Smooth muscle cell (in vitro differentiated cells): ENCODE measurements around the gene CTDSPL. TPM values are rescaled to one million over a fixed set of nuclear protein-coding genes. Genes with fewer than 3 reads are reported as not detected.

Experiments
- DNase-seq: peaks from one replicate; lab custom pipeline; 2025; ENCODE audit not compliant: unreplicated experiment; lab: John Stamatoyannopoulos, UW
- H2AFZ ChIP-seq: fragments of 200-600 bp; sonication (generic); 2 replicates; pipeline ENCODE4 v1.6.0; 2016; ENCODE audit warnings: antibody characterized with exemption, low read depth, mild to moderate bottlenecking
- H3F3A ChIP-seq: fragments of 200-600 bp; sonication (generic); 2 replicates; pipeline ENCODE4 v1.6.0; 2017; ENCODE audit warnings: antibody characterized with exemption, low read depth
- H3K27ac ChIP-seq: fragments of 200-600 bp; sonication (generic); 2 replicates; pipeline ENCODE4 v1.5.1; 2016; ENCODE audit warnings: low read depth, mild to moderate bottlenecking
- H3K27me3 ChIP-seq: fragments of 200-600 bp; sonication (generic); 2 replicates; pipeline ENCODE4 v1.6.1; 2016; ENCODE audit warnings: low read depth, mild to moderate bottlenecking
- H3K36me3 ChIP-seq: fragments of 200-600 bp; sonication (generic); 2 replicates; pipeline ENCODE4 v1.5.1; 2016; ENCODE audit warnings: low read depth
- H3K4me1 ChIP-seq: fragments of 200-600 bp; sonication (generic); 2 replicates; pipeline ENCODE4 v1.5.1; 2016; ENCODE audit warnings: low read depth
- H3K4me2 ChIP-seq: fragments of 200-600 bp; sonication (generic); 2 replicates; pipeline ENCODE4 v1.6.0; 2016; ENCODE audit warnings: mild to moderate bottlenecking
- H3K4me3 ChIP-seq: fragments of 200-600 bp; sonication (generic); 2 replicates; pipeline ENCODE4 v1.5.1; 2016; ENCODE audit warnings: mild to moderate bottlenecking
- H3K79me2 ChIP-seq: fragments of 200-600 bp; sonication (generic); 2 replicates; pipeline ENCODE4 v1.6.0; 2016; ENCODE audit warnings: low read depth, mild to moderate bottlenecking
- H3K9ac ChIP-seq: fragments of 200-600 bp; sonication (generic); 2 replicates; pipeline ENCODE4 v1.6.0; 2016; ENCODE audit warnings: low read depth
- H3K9me3 ChIP-seq: fragments of 200-600 bp; sonication (generic); replicated peaks from 2 replicates; pipeline ENCODE4 v1.5.1; 2016; ENCODE audit warnings: low read depth
- H4K20me1 ChIP-seq: fragments of 200-600 bp; sonication (generic); 2 replicates; pipeline ENCODE4 v1.6.0; 2016; ENCODE audit warnings: low read depth
- WGBS: methylation state at CpG from one replicate; pipeline ENCODE4 v1.1.7; 2016; ENCODE audit warnings: low lambda C conversion rate; 5-methylcytosine and 5-hydroxymethylcytosine counted together
- polyA plus RNA-seq: library from polyadenylated mRNA; unstranded; fragments of >200 nt; fragmentation: Nextera tagmentation; extraction: Ambion mirVana; gene quantifications from 2 replicates; pipeline ENCODE4 v1.2.1, GENCODE V29; 2016
- total RNA-seq: library from RNA; depleted of rRNA; stranded (reverse); fragments of >200 nt; gene quantifications from 2 replicates; pipeline ENCODE4 v1.2.3, GENCODE V29; 2014
- TF ChIP-seq, protein P1 (sequence below): fragments of 200-600 bp; sonication (generic); IDR thresholded peaks from 2 replicates; pipeline ENCODE4 v1.5.1; 2017; ENCODE audit warnings: borderline replicate concordance, mild to moderate bottlenecking, antibody characterized with exemption; ENCODE audit not compliant: insufficient read depth, poor library complexity, severe bottlenecking

The CTDSPL gene
- total and polyA plus RNA-seq, 2 experiments from 2014 or later: 31.3 to 34.3 TPM

DNA sequence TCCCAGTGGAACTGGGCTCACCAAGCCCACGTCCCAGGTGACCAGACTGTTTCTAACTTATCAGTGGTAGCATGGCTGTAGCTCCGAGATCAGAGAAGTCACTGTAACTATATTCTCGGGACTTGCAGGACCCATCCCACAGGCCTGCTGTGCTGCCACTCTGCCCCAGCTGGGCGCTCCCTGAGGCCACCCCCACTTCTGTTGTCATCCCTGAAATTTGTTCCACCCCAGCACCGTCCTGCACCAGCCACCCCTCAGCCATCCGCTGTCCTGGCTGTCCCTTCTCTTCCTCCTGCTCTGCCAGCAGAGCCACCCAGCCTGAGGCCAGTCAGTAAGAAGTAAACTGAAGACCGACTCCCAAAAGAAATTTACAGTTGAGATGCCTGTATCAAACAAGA is 95.9 kb downstream of the CTDSPL start:
- Histone ChIP-seq H2AFZ (no peak overlapping the region), H4K20me1 (no peaks in the 10 kb centered on the region), H3K9me3 (no peaks in the 10 kb centered on the region), H3K4me3 (no peak overlapping the region), H3K9ac (no peak overlapping the region), H3K27ac (no peak overlapping the region), H3F3A (peaks cover 4% of the 10 kb centered on the region), H3K27me3 (no peaks in the 10 kb centered on the region), H3K79me2 (no peaks in the 10 kb centered on the region), H3K4me1 (peaks cover 23% of the 10 kb centered on the region), H3K36me3 (no peaks in the 10 kb centered on the region), H3K4me2 (no peak overlapping the region)
- TF ChIP-seq, protein P1, sequence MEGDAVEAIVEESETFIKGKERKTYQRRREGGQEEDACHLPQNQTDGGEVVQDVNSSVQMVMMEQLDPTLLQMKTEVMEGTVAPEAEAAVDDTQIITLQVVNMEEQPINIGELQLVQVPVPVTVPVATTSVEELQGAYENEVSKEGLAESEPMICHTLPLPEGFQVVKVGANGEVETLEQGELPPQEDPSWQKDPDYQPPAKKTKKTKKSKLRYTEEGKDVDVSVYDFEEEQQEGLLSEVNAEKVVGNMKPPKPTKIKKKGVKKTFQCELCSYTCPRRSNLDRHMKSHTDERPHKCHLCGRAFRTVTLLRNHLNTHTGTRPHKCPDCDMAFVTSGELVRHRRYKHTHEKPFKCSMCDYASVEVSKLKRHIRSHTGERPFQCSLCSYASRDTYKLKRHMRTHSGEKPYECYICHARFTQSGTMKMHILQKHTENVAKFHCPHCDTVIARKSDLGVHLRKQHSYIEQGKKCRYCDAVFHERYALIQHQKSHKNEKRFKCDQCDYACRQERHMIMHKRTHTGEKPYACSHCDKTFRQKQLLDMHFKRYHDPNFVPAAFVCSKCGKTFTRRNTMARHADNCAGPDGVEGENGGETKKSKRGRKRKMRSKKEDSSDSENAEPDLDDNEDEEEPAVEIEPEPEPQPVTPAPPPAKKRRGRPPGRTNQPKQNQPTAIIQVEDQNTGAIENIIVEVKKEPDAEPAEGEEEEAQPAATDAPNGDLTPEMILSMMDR: no peak
- no peak for DNase-seq
- 91% methylated on average over 7 of the region's 7 CpGs for WGBS

DNA sequence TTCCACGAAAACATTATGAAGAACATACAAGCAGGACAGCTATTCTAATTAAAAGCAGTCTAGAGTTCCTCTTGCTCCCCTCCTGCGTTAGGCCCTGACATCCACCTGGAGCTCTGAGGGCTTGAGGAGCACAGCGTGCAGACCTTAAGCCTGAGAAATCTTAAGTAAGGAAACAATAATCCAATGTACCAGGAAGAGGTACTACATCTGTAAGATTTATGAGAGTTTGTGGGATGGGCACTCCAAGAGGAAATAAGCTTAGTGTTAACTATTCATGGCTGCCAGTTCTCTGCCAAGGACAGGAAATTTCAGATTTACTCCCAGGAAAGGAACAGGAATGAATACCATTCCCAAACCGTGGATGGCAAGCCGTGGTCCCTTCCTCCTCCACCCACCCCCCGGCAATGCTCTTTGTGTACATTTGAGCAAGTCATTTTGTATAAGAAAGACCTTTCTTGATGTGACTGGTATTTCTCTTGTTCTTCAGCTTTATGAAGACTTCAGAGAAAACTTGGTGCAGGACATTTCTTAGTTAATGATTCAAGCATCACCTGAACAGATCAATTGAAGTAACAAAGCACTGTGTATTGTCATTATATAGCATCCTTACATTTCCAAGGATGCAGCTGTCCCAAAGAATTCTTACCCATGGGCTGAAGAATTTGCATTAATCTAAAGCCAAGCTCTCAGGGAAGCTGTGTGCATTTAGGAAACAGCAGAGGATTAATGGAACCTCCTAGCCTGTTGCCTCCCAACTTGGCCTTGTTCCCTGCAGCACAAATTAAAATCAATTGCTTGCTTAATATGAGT is 100.1 kb downstream of the CTDSPL start:
- Histone ChIP-seq H3F3A (peaks cover 12% of the 10 kb centered on the region), H2AFZ (no peak overlapping the region), H3K9ac (no peak overlapping the region), H4K20me1 (no peaks in the 10 kb centered on the region), H3K27ac (peak overlapping the region; percentile 88), H3K27me3 (no peaks in the 10 kb centered on the region), H3K4me3 (no peak overlapping the region), H3K36me3 (no peaks in the 10 kb centered on the region), H3K4me1 (peaks cover 26% of the 10 kb centered on the region), H3K79me2 (no peaks in the 10 kb centered on the region), H3K9me3 (no peaks in the 10 kb centered on the region), H3K4me2 (peak overlapping the region; percentile 74)
- no peak for DNase-seq
- 61% methylated on average over 6 of the region's 6 CpGs for WGBS
- TF ChIP-seq, protein P1: no peak

DNA sequence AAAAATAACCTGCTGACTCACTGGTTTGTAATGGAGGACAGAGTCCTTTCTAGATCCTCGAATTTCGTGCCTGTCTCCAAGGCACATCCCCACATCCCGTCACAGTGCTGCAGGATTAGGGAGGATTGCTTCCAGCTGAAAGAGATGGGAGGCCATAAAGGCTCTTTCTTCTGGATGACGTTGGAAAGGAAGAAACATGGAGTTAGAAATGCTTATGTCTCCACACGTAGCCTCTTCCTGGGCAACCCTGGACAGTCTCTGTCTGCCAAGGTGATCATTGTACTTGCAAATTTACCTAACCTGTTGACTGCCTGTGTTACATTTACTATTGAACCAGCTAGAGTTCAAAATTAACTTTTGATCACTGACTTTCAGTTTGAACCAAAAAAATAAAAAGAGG is 101.3 kb downstream of the CTDSPL start:
- Histone ChIP-seq H3K4me3 (no peak overlapping the region), H3K27me3 (no peaks in the 10 kb centered on the region), H3K27ac (peak overlapping the region; percentile 88), H3K4me1 (peaks cover 22% of the 10 kb centered on the region), H3K79me2 (no peaks in the 10 kb centered on the region), H3K4me2 (peak overlapping the region; percentile 74), H3K9ac (peak overlapping the region; percentile 47), H2AFZ (peak overlapping the region; percentile 76), H3K36me3 (no peaks in the 10 kb centered on the region), H3K9me3 (no peaks in the 10 kb centered on the region), H4K20me1 (no peaks in the 10 kb centered on the region), H3F3A (peaks cover 12% of the 10 kb centered on the region)
- no peak for DNase-seq
- TF ChIP-seq, protein P1: no peak
- 33% methylated on average over 5 of the region's 5 CpGs for WGBS

DNA sequence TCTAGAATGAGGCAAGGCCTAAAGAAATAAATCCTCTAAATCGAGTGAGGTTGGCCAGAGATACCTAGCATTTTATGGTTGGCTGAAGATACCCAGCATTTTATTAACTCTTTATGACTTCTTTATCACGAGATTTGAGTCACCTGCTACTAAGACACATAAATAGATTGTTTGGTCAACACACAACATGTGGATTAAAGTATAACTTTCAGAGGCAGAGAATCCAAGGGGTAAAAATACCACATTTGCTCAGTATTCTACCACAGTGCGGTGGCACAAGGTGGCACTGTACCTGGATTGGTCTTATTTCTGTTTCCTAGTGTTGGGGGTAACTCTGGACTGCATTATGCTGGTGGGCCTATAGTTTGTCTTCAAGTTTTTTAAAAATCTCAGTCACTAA is 102.0 kb downstream of the CTDSPL start:
- H3K27ac ChIP-seq: peak overlapping the region; percentile 88
- no peak for DNase-seq

More for the DNA sequence above, 102.0 kb downstream of the CTDSPL start:
- Histone ChIP-seq H4K20me1 (no peaks in the 10 kb centered on the region), H3K4me1 (peaks cover 22% of the 10 kb centered on the region), H3K9me3 (no peaks in the 10 kb centered on the region), H3K9ac (peak overlapping the region; percentile 47), H3K4me2 (no peak overlapping the region), H3K27me3 (no peaks in the 10 kb centered on the region), H2AFZ (no peak overlapping the region), H3K36me3 (no peaks in the 10 kb centered on the region), H3F3A (peaks cover 12% of the 10 kb centered on the region), H3K79me2 (no peaks in the 10 kb centered on the region), H3K4me3 (no peak overlapping the region)
- TF ChIP-seq, protein P1: no peak
- 72% methylated on average over 3 of the region's 3 CpGs for WGBS
